Measurements from ENCODE around the gene TK2.

Gene TK2

DNA sequence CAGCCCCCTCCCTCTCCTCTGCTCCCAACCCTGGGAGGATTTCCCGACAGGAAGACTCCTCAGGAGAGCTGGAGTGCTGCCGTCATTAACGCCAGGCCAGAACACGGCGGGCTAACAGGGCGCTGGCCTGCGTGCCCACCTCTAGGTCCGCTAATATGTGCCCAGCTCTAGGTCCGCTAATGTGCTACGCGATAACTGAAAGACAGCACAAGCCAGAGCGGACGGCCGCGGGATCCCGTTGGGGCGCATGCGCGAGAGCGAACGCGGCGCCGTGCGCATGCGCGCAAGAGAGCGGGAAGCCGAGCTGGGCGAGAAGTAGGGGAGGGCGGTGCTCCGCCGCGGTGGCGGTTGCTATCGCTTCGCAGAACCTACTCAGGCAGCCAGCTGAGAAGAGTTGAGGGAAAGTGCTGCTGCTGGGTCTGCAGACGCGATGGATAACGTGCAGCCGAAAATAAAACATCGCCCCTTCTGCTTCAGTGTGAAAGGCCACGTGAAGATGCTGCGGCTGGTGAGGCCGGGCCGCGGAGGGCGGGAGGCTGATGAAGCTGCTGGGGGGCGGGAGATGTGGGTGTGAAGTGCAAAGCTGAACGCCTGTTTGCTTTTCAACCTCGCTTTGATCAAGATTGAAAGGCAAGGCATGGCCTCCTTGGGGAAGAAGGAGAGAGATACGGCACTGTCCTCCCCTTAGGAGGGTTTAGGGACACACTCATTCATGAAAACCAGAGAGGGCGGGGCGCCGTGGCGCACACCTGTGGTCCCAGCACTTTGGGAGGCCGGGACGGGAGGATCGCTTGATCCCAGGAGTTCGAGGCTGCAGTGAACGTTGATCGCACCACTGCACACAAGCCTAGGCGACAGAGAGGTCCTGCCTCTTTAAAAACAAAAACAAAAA lies 2.6 kb upstream of the TK2 start, which contains the start of gene CKLF:
Gene CKLF (plus strand): TSS at position 291 of the 892 bp plus-strand sequence. CDS start 140 bp downstream, at position 431.
- H3K4me3 ChIP-seq (ENCODE audit: low read length), result peak within 1 kb of the TSS; percentile 90
- peak; percentile 79 for DNase-seq (ENCODE audit: low read depth)
- TF ChIP-seq, protein P1, sequence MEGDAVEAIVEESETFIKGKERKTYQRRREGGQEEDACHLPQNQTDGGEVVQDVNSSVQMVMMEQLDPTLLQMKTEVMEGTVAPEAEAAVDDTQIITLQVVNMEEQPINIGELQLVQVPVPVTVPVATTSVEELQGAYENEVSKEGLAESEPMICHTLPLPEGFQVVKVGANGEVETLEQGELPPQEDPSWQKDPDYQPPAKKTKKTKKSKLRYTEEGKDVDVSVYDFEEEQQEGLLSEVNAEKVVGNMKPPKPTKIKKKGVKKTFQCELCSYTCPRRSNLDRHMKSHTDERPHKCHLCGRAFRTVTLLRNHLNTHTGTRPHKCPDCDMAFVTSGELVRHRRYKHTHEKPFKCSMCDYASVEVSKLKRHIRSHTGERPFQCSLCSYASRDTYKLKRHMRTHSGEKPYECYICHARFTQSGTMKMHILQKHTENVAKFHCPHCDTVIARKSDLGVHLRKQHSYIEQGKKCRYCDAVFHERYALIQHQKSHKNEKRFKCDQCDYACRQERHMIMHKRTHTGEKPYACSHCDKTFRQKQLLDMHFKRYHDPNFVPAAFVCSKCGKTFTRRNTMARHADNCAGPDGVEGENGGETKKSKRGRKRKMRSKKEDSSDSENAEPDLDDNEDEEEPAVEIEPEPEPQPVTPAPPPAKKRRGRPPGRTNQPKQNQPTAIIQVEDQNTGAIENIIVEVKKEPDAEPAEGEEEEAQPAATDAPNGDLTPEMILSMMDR (conservative IDR thresholded peaks at IDR 0.05; ENCODE audit: low read length), result no peak

DNA sequence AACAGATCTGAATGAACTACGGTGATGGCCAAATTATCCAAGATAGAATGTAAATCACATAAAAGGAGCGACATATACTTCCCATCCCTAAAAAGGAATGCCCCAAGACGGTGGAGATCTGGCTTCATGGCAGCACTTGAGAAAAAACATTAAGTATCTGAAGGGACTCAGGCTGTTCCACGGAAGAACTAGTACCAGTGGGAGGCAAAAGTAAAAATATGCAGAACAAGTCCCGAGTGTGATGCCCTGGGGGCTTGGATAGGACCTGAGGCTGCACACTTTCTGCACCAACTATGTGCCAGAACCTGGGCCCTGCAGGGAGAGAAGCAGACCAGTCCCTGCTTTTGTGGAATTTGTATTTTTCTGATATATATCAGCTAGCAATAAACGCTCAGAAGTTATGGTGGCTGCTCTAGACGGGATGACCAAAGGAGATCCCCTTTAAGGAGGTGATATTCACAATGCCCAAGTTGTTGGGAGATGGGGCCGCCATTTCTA lies 1.9 kb upstream of the TK2 start:
- H3K4me3 ChIP-seq (ENCODE audit: low read length), result peak overlapping the region; percentile 90
- TF ChIP-seq, protein P1 (conservative IDR thresholded peaks at IDR 0.05; ENCODE audit: low read length), result no peak
- DNase-seq (ENCODE audit: low read depth), result no peak

DNA sequence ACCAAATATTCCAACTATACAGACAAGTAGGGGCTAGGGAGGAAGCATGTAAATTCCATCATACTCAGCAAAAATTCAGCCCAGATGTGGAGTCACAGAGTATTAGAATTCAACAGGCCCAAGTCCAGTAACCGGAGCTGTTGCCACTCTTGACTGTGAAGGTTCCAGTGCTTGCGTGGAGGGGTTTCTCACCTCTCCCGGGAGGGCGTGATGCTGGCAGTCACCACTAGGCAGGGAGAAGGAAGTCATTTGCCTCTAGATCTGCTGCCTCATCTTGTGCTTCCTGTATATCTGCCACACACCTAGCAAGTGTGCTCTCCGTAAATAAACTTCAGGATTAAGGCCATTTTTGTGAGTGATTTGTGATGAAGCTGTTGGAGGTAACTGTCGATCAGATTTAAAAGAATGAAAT lies 1.4 kb upstream of the TK2 start:
- no peak overlapping the region for H3K4me3 ChIP-seq (ENCODE audit: low read length)
- peak; percentile 32 for DNase-seq (ENCODE audit: low read depth)
- TF ChIP-seq, protein P1 (conservative IDR thresholded peaks at IDR 0.05; ENCODE audit: low read length), result peak; percentile 34; the same call in 1 of the 2 replicates

DNA sequence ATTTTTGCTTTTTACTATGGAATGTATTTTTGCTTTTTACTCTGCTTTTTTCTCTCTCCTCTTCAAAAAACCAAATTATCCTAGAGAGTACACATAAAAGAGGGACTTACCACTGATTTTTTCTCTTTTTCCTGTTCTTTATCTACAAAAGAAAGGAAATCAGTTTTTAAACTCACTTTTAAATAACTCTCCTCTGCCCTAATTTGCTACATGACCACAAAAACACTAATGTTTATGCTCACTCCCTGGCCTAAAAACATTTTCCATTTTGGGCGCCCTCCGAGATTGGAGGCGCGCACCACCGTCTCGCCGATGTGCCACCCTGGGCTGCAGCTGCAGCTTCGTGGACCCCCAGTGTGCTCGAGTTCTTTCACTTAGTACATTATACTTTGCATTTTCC lies 1.1 kb downstream of the TK2 start:
- H3K4me3 ChIP-seq (ENCODE audit: low read length), result peak overlapping the region; percentile 67
- TF ChIP-seq, protein P1 (conservative IDR thresholded peaks at IDR 0.05; ENCODE audit: low read length), result no peak
- DNase-seq (ENCODE audit: low read depth), result no peak

DNA sequence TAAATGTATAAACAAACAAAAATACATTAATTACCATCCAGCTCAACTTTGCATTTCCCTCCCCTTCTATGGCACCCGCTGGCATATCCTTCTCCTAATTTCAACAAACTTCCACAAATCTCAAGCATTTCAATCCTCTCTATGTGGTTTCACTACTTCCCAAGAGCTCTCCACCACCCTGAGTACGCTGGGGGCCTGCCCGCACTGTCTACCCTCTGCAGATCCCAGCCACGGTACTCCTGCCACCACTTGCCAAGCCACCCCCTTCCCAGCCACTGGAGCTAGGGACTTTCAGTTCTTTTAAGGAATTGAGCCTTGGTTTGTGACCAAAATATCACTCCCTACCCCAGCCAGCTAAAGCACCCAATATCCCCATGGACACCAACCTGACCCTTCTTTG lies 1.9 kb downstream of the TK2 start:
- TF ChIP-seq, protein P1 (conservative IDR thresholded peaks at IDR 0.05; ENCODE audit: low read length), result no peak
- DNase-seq (ENCODE audit: low read depth), result no peak
- no peak overlapping the region for H3K4me3 ChIP-seq (ENCODE audit: low read length)

DNA sequence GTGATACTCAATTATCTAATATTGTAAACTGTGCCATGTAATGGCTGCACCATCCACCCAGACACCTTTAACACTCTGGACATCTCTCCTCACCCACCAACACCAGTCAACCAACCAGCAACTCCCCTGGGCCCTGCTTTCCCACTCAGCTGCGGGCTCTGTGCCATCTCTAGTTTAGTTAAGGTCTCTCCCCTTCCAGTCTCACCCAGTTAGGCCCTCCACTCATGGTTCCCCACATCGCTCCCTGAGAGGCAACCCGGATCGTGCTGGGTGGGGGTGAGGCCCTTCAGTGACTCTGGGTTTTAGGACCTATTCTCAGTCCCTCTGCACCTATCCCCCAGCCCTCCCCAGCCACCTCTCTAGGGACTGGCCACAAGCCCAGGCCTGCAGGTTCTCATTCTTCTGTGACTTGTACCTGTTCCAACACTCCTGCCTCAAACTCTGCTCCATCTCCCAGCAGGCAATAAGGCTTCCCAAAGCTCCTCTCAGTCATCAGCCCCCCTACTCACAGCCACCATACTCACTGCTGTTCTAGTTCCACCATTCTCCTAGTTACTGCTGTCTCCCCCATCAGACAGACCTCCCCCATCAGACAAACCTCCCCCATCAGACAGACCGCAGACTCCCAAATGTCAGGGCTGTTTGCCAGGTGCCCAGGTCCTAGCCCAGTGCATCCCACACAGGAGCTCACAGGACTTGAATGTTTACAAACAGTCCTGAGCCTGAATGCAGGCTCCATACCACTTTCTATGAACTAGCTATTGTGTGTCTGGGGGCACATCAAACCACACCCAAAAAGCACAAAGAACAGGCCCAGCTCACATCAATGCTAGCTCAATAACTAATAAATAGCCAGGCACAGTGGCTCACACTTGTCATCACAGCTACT lies 2.6 kb downstream of the TK2 start:
- no peak for DNase-seq (ENCODE audit: low read depth)
- TF ChIP-seq, protein P1 (conservative IDR thresholded peaks at IDR 0.05; ENCODE audit: low read length), result no peak
- no peak overlapping the region for H3K4me3 ChIP-seq (ENCODE audit: low read length)

All from AG10803 (cell line).